Urinary bladder (tissue), 4 donors: ENCODE data around the gene CNOT6. TPM values are rescaled to one million over a fixed set of nuclear protein-coding genes. Genes with fewer than 3 reads are reported as not detected.

Source experiments
- DNase-seq: peaks from one replicate; pipeline ENCODE4 v3.0.0-alpha.2; 2015; ENCODE audit errors: extremely low spot score
- H3K27ac ChIP-seq: one replicate; pipeline ENCODE4 v1.5.1; 2013; ENCODE audit warnings: low read depth, mild to moderate bottlenecking, moderate library complexity
- H3K36me3 ChIP-seq: one replicate; pipeline ENCODE4 v1.6.1; 2013; ENCODE audit warnings: mild to moderate bottlenecking, moderate library complexity; ENCODE audit not compliant: insufficient read depth
- H3K4me1 ChIP-seq: one replicate; pipeline ENCODE4 v1.6.1; 2013; ENCODE audit warnings: mild to moderate bottlenecking, moderate library complexity; ENCODE audit not compliant: insufficient read depth
- H3K4me3 ChIP-seq: one replicate; pipeline ENCODE4 v1.5.1; 2013; ENCODE audit warnings: low read depth, low read length
- WGBS: extraction: QIAGEN DNeasy Blood & Tissue Kit; methylation state at CpG from one replicate; pipeline ENCODE4 v1.1.7; 2013; 5-methylcytosine and 5-hydroxymethylcytosine counted together
- polyA plus RNA-seq: library from polyadenylated mRNA; stranded (reverse); fragments of 200-250 nt; gene quantifications from one replicate; pipeline ENCODE4 v1.2.3, GENCODE V29; 2013
- total RNA-seq: library from RNA; depleted of rRNA; stranded (reverse); fragments of >200 nt; gene quantifications from one replicate; pipeline ENCODE4 v1.2.3, GENCODE V29; 2014
- donor health status: healthy with polysubstance abuse.
- donor health status: healthy.

Gene CNOT6
- total and polyA plus RNA-seq, 2 donors: 9.4 to 35.4 TPM

DNA sequence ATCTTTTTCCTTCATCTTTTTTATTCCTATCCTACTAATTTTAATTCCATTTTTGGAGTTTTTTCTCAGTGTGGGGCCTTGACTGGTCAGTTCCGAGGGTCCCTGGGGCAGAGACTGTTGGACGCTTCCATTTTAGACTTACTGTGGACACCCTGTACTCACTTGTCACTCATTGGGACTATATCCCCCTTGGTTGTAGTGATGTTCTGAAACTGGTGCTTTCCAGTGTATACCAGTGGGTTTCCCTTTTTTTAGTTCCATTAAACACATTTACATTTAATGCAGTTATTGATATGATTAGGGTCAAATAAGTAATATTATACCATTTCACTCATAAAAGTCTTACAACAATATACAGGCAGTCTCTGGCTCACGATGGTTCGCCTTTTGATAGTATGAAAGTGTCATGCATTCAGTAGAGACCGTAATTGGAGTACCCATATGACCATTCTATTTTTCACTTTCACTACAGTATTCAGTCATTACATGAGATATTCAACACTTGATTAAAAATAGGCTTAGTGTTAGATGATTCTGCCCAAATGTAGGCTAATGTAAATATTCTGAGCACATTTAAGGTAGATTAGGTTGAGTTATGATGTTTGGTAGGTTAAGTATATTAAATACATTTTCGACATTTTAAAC, 46.0 kb downstream of the CNOT6 start:
- WGBS: 96% methylated on average over 6 of the region's 6 CpGs
- Histone ChIP-seq H3K4me1 (no peaks in the 10 kb centered on the region), H3K27ac (no peak overlapping the region), H3K4me3 (no peak overlapping the region), H3K36me3 (peaks cover 6% of the 10 kb centered on the region)
- no peak for DNase-seq

DNA sequence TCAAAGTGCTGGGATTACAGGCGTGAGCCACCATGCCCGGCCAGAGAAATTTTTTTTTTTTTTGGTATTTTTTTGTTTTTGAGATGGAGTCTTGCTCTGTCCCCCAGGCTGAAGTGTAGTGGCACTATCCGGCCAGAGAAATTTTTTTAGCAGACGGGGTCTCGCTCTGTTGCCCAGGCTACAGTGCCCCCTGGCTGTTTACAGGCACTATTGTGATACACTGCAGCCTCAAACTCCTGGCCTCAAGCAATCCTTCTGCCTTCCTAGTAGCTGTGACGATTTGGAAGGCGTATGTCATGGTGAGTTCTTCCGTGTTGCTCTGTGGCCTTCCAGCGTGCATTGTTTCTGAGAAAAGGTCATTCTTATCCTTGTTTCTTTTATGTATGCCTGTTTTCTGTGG, 47.5 kb downstream of the CNOT6 start:
- H3K36me3 ChIP-seq: peaks cover 2% of the 10 kb centered on the region
- DNase-seq: no peak
- WGBS: 91% methylated on average over 9 of the region's 9 CpGs
- H3K4me3 ChIP-seq: no peak overlapping the region
- H3K4me1 ChIP-seq: no peaks in the 10 kb centered on the region
- no peak overlapping the region for H3K27ac ChIP-seq

DNA sequence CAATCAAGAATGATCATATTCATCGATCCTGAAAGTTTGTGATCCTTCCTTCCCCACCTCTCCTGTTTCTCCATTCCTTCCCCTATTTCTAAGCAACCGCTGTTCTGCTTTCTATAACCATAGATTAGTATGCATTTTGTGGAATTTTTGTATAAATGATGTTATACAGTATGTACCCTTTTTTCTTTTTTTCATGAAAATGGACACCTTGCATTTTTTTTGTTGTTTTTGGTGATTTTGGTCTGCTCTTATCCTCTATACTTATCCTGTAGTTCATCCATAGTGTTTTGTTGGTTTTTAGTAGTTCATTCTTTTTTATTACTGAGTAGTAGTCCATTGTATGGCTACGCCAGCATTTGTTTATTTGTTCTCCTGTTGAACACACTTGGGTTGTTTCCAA, 51.1 kb downstream of the CNOT6 start:
- no peak overlapping the region for H3K4me3 ChIP-seq
- no peak overlapping the region for H3K27ac ChIP-seq
- H3K4me1 ChIP-seq: no peaks in the 10 kb centered on the region
- 96% methylated on average over 3 of the region's 3 CpGs for WGBS
- no peaks in the 10 kb centered on the region for H3K36me3 ChIP-seq
- no peak for DNase-seq

DNA sequence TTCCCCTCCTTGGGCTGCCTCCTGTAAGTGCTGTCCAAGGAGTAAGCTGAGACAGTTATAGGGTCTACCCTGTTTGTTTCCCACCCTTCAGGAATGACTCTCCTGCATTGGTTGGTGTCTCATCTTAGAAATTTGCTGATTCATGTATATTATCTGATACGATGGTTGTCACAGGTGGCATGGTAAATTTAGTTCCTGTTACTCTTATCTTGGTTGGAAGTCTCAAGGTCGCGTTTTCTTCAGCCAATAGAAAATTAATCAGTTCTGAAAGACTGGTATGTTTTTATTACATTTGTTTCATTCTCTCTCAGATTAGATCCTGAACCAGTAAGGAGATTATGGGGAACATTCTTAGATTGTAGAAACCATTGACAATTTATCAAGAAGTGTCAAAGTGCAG, 54.4 kb downstream of the CNOT6 start:
- 66% methylated on average over 3 of the region's 3 CpGs for WGBS
- Histone ChIP-seq H3K27ac (no peak overlapping the region), H3K4me3 (no peak overlapping the region), H3K36me3 (peaks cover 4% of the 10 kb centered on the region), H3K4me1 (no peaks in the 10 kb centered on the region)
- DNase-seq: no peak

DNA sequence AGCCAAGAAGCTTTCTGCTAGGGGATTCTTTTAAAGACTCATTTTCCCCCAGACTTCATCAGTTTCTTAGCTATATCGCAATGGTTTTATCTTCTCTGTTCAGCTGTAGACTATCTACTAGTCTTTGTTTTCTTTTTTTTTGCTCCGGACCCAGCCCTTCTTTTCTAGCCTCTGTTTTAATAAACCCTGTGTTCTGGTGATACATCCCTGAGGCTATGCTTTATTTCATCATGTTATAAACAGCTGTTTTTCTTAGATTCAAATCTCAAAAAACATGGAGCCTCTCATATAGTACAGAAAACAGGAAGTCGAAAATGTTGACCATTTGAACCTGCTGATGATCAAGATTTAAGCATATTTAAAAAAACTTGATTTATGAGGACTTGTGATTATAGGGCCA, 59.4 kb downstream of the CNOT6 start:
- H3K27ac ChIP-seq: no peak overlapping the region
- no peak overlapping the region for H3K4me3 ChIP-seq
- H3K36me3 ChIP-seq: peaks cover 4% of the 10 kb centered on the region
- DNase-seq: no peak
- no peaks in the 10 kb centered on the region for H3K4me1 ChIP-seq
- 88% methylated on average over 3 of the region's 3 CpGs for WGBS

DNA sequence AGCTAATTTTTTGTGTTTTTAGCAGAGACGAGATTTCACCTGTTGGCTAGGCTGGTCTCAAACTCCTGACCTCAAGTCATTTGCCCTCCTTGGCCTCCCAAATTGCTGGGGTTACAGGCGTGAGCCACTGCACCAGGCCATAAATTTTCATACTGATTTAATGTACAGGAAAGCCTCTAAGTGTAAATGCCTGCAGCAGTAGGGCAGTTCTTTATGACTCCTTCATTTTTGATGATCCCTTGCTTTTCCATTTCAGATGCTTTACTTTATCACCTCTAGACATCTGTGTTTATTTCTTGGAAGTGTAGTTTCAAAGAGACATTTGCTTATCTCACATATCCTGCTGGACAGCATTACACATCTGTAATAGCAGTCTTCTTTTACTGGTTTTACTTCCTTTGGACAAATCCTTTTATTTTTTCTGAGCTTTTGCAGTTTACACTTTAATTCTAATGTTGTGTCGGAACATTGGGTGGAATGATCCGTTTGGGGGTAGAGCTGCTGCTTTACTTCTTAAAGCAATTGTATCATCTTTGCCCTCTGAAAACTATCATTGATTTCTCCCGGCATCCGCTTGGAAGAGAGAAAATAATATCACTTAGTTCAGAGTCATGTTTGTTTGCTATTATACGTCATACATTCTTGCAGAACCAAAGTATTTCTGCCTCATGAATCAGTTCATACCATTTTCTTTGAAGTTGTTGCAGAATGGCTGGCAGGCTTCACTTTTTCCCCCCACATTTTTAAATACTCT, 61.2 kb downstream of the CNOT6 start:
- no peak overlapping the region for H3K27ac ChIP-seq
- H3K4me1 ChIP-seq: no peaks in the 10 kb centered on the region
- DNase-seq: no peak
- H3K36me3 ChIP-seq: peaks cover 4% of the 10 kb centered on the region
- WGBS: 60% methylated on average over 7 of the region's 7 CpGs
- H3K4me3 ChIP-seq: no peak overlapping the region

DNA sequence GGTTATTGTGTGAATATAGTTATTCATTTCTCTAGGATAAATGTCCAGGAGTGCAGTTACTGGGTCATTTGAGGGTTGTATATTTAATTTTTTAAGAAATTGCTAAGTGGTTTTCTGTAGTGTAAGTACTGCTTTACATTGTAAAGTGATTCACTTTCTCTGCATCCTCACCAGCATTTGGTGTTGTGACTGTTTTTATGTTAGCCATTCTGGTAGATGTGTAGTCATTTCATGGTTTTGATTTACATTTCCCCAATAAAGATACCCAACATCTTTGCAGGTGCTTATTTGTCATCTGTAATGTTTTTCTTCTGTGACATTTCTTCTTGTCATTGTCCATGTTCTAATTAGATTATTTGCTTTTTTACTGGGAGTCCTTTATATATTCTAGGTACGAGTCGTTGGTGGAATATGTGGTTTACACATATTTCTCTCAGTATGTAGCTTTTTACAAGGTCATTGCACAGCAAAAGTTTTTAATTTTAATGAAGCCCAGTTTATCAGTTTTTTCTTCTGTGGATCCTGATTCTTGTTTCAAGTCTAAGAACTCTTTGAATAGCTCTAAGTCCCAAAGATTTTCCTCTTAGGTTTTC, 63.1 kb downstream of the CNOT6 start:
- Histone ChIP-seq H3K36me3 (peaks cover 4% of the 10 kb centered on the region), H3K4me1 (no peaks in the 10 kb centered on the region), H3K27ac (no peak overlapping the region), H3K4me3 (no peak overlapping the region)
- 93% methylated on average over 2 of the region's 2 CpGs for WGBS
- no peak for DNase-seq

DNA sequence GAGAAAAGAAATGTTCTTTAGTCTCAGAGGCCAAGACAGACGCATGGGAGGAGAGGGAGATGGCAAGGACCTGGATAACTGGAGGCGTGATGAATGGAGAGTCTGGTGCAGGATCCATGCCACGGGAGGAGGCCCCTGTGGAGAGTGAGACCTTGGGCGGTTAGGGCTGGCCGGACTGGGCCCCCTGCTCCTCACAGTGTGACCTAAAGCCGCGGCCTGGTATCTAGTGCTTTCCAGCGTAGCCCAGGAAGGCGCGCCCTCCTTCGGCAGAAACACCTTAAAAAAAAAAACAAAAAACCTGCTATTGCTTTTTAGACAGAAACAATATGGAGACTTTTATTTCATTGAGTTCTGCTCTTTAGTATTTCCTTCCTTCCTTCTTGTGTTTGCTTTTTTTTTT, 64.1 kb downstream of the CNOT6 start:
- H3K4me3 ChIP-seq: no peak overlapping the region
- 95% methylated on average over 11 of the region's 11 CpGs for WGBS
- no peaks in the 10 kb centered on the region for H3K4me1 ChIP-seq
- H3K27ac ChIP-seq: no peak overlapping the region
- H3K36me3 ChIP-seq: peaks cover 2% of the 10 kb centered on the region
- no peak for DNase-seq

DNA sequence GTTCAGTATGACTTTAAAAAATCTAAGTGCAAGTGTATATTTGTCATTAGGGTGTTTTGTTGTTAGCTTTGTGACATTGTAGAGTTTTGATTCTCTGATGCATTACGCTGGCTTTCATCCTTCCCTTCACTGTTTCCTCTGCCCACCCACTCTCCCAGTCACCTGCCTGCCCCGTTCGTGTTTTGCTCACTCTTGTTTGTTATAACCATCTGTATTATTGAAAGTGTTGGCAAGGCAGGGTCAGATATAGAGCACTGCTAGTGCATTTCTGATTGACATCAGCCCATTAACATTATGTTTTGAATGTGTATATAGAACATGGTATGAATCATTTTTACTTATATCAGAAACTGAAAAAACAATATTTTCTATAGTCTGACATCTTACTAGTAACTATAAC, 69.8 kb downstream of the CNOT6 start:
- WGBS: 90% methylated on average over 3 of the region's 3 CpGs
- no peaks in the 10 kb centered on the region for H3K36me3 ChIP-seq
- H3K4me1 ChIP-seq: no peaks in the 10 kb centered on the region
- no peak overlapping the region for H3K4me3 ChIP-seq
- DNase-seq: no peak
- no peak overlapping the region for H3K27ac ChIP-seq

DNA sequence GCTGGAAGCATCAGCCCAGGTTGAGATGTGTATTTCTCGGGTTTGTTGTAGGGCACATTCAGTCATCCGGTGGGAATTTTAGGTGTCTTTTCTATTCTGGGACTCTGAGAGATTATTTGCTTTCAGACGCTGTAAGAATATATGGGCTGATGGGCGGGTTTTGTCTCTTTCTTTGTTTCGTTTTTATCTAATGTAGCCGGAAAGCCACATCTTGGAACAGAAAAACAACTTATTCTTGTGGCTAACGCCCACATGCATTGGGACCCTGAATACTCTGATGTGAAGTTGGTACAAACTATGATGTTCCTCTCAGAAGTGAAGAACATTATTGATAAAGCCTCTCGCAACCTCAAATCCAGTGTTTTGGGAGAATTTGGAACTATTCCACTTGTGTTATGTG, 74.7 kb downstream of the CNOT6 start:
- Histone ChIP-seq H3K4me3 (no peak overlapping the region), H3K36me3 (peaks cover 6% of the 10 kb centered on the region), H3K4me1 (no peaks in the 10 kb centered on the region), H3K27ac (no peak overlapping the region)
- WGBS: 82% methylated on average over 8 of the region's 8 CpGs
- no peak for DNase-seq

DNA sequence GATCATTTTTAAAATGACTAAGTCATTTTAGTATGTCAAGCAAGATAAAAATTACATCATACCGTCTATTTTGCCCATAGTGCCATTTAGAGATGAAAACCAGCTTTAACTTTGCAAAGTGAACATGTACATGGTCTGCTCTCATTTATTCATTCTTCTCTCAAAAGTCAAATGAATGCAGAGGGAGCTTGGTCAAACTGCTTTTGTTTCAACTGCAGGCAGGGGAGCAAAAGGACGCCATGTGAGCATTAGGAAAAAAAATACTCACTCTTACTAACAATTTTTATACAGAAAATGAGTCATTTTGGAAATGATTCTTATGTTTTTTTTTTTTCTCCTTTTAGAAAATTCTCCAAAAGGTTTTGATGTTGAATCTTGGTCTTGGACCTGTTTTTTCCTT, 81.4 kb downstream of the CNOT6 start:
- no peaks in the 10 kb centered on the region for H3K4me1 ChIP-seq
- DNase-seq: no peak
- WGBS: 73% methylated on average over 2 of the region's 2 CpGs
- no peak overlapping the region for H3K4me3 ChIP-seq
- peaks cover 8% of the 10 kb centered on the region for H3K36me3 ChIP-seq
- no peak overlapping the region for H3K27ac ChIP-seq

DNA sequence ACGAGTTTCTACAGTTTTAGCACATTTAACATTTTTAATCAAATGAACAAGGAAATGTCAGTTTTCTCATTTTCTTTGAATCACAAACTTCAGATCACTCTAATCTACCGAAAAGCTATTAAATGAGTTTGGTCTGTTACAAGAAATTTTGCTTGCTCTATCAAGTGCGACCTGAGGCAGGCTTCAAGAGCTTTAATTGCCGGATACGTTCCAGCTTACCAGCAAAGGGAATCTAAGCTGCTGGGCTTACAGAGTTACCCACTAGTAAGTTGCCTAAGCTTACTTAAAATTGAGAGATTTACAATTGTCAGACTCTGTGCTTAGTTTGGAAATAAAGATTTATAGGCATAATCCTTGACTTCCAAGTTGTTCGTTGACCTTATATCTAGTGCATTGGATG, 86.5 kb downstream of the CNOT6 start:
- no peak for DNase-seq
- Histone ChIP-seq H3K27ac (no peak overlapping the region), H3K4me3 (no peak overlapping the region), H3K4me1 (no peaks in the 10 kb centered on the region), H3K36me3 (peaks cover 2% of the 10 kb centered on the region)
- WGBS: 68% methylated on average over 6 of the region's 6 CpGs

DNA sequence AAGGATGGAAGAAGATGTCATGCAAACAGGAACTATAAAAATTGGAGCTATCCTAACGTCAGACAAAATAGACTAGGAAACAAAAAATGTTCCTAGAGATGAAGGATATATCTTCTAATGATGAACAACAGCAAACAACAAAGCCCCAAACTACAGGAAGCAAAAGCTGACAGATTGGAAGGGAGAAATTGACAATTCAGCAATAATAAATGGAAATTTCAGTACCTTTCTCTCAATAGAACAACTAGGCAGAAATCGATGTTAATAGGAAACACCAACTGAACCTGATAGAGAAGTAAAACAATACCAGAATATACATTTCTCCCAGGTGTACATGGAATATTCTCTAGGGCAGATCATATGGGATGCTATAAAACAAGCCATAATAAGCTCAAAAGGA, 89.6 kb downstream of the CNOT6 start:
- Histone ChIP-seq H3K4me3 (no peak overlapping the region), H3K4me1 (no peaks in the 10 kb centered on the region), H3K27ac (no peak overlapping the region), H3K36me3 (no peaks in the 10 kb centered on the region)
- no peak for DNase-seq
- 73% methylated on average over 2 of the region's 2 CpGs for WGBS

DNA sequence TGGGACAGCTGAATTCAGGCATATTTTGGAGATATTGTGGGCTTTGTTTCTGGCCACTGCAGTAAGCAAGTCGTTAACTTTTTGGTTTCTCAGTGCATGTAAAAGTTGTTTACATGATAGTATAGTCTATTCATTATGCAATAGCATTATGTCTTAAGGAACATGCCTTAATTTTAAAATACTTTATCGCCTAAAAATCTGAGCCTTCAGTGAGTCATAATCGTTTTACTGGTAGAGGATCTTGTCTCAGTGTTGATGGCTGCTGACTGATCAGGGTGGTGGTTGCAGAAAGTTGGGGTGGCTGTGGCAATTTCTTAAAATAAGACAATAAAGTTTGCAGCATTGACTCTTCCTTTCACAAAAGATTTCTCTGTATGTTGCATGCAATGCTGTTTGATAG, 92.0 kb downstream of the CNOT6 start:
- WGBS: 87% methylated on average over 3 of the region's 3 CpGs
- H3K36me3 ChIP-seq: no peaks in the 10 kb centered on the region

More for the DNA sequence above, 92.0 kb downstream of the CNOT6 start:
- Histone ChIP-seq H3K4me1 (no peaks in the 10 kb centered on the region), H3K4me3 (no peak overlapping the region), H3K27ac (no peak overlapping the region)
- DNase-seq: no peak
